GM15510 (cell line): ENCODE measurements around the gene HRCT1.

Source experiments
- POLR2A ChIP-seq: IDR thresholded peaks from 3 replicates; pipeline ENCODE4 v1.6.1; 2011; ENCODE audit warnings: borderline replicate concordance; ENCODE audit not compliant: insufficient read length; ENCODE audit errors: extremely low read depth

Gene HRCT1

DNA sequence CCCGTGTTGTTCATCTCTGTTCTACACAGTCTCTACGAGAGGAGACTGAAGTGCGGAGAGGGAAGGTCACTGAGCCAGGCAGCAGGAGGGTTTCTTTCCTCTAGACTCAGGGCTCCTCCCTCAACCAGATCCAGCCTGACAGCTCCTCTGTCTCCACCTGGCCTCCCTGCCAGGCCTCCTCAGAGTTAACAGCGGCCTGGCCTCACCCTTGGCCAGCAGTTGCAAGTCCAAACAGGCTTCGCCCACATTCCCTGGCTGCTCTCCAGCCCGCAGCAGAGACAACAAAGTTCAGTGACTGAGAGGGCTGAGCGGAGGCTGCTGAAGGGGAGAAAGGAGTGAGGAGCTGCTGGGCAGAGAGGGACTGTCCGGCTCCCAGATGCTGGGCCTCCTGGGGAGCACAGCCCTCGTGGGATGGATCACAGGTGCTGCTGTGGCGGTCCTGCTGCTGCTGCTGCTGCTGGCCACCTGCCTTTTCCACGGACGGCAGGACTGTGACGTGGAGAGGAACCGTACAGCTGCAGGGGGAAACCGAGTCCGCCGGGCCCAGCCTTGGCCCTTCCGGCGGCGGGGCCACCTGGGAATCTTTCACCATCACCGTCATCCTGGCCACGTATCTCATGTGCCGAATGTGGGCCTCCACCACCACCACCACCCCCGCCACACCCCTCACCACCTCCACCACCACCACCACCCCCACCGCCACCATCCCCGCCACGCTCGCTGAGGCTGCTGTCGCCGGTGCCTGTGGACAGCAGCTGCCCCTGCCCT, at the start of gene HRCT1:
TSS of gene HRCT1 (plus strand) at position 291 of the 768 bp plus-strand sequence. CDS start at position 377, 86 bp downstream.
- no peak for TF ChIP-seq POLR2A

DNA sequence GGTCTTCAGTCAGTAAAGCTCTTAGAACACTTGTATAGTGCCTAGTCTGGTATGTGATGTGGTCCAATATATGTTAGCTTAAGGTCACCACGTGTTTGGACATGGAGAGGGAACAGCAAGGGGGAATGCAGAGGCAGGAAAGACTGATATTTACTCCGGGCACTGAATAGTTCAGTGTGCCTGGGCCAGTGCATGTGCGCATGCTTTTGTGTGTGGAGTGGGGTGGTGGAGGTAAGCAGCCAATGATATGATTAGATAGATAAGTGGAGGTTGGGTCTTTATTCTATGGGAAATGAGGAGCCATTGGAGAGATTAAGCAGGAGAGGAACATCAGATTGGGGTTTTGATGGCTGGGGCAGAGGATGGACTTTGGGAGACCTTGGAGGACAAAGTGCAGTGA, 49.8 kb upstream of the HRCT1 start:
- no peak for TF ChIP-seq POLR2A

DNA sequence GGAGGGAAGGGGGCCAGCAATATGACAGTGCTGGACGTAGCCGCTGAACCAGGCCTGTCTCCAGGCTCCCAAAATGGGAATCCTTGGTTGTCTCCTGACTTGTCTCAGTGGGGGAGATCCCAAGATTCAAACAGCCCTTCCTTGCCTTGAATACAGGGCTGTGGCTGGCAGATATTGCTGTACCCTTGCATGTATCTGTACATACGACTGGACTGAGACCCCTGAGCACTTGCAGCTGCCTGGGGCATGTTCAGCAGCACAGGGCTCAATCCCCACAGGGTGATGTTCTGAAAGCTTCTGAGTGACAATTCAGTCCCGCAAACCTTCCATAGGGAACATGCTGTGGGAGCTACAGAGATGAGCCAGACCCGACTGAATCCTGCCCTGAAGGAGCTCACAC, 49.1 kb upstream of the HRCT1 start:
- TF ChIP-seq POLR2A = no peak

DNA sequence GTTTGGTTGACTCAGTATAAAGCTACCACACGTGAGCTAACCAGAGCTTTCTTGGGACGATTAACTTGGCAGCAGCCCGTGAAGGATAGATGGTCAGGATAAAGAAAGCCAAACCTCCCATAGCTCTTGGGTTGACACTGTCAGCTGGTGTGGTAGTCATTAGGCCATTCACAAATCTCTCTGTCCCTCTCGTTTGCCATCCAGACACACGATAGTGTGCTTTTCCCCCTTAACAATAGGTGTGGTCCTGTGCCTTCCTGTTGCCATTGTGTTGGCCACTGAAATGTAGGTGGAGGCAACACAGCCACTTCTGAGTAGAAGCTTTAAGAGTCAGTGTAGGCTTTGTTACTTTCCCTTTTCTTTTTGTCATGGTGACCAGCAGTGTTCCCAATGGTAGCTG, 47.5 kb upstream of the HRCT1 start:
- no peak for TF ChIP-seq POLR2A

DNA sequence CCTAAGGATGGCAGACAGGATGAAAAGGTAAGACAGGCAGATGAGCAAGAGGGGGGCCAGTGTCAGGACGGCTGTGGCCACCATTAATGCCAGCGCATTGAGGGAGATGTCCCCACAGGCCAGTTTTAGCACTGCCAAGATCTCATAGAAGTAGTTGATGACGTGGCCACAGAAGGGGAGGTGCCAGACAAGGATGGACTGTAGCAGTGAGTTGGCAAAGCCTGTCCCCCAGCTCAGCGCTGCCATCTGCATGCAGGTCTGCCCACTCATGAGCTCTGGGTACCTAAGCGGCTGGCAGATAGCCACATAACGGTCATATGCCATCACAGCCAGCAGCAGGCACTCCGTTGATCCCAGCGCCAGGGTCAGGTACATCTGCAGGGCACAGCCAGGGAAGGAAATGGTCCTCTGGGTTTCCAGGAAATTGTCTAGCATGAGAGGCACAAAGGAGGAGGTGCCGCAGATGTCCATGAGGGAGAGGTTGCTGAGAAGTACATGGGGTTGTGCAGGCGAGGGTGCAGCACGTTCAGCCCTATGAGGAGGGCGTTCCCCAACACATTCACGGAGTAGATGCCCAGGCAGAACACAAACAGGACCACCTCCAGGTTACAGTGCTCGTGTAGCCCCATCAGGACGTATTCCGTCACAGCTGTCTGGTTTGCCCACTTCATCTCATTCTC, 46.6 kb upstream of the HRCT1 start:
- no peak for TF ChIP-seq POLR2A

DNA sequence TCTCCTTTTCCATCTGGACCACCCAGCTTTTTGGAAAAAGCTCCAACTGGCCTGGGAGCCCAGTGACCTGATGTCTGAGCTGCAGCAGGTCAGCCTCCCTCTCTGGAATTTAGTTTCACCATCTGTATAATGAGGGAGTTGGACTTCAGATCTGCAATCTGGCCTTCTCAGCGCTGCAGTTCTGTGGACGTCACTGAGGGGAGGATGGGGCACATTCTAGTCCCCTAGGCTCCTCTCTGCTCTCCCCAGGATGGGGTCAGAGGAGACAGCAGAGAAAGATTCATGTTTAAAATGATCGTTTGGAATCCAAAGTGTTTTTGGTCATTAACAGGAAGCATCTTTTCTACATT, 46.0 kb upstream of the HRCT1 start:
- TF ChIP-seq POLR2A = no peak

DNA sequence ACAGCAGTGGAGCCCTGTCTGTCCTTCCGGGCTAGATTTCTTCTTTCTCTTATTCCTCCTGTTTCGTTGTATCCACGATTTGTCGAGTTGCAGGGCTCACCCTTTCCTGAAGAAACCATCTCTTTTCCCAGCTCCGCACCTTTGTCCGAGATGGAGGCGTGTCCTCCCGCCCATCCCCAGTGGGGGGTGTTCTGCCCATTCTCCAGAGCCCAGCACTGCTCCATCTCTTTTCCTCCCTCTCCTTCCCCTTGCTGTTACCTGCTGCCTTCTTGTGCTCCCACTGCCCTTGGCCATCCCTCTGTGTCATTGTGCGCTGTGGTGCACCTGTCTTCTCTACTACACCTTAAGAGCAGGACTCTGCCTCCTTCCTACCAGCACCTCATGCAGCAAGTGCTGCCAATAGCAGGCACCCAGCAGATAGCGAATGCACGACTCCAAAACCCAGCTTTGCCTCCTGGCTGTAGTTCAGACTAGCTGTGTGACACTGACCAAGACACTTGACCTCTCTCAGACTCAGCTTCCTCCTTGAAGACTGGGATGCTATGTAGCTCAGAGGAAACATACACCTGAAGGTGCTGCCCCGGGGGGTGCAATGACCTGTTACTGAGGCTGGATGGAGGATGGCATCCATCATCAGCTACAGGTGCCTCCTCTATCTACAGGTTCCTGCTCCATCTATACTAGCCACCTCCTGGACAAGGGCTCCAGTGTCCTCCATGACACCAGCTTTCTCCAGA, 44.7 kb upstream of the HRCT1 start:
- no peak for TF ChIP-seq POLR2A

DNA sequence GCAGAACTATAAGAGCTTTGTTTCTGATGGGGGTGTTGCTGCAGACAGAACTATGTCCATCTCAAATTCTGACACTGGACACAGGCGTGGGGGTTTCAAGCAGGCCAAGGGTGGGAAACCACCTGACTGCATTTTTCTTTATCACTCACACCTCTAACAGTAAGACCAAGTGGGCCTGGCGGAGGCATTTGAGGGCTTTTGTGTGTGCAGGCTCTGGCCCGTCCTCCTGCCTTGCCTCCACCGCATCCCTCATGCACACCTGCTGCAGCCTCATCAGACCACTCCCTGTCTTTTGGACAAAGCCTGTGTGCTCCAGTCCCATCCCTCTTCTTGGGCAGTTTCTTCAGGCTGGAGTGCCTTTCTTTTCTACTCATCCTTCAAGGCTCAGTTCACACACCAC, 43.7 kb upstream of the HRCT1 start:
- no peak for TF ChIP-seq POLR2A

DNA sequence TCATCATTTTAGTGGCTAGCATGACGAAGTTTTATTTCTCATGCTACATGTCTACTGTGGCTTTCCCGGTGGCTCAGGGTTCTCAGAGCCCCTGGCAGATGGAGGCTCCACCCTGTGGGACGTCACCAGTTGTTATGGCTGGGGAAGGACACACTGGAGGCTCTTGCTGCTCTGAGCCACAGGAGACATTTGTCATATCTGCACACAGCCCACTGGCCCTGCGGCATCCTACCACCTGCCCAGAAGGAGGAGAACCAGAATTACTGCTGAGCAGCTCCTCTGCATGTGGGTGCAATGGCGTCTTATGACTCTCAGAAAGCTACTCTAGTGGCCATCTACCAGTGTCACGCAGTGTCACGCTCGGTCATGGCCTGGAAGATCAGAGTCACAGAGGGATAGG, 42.4 kb upstream of the HRCT1 start:
- TF ChIP-seq POLR2A = no peak

DNA sequence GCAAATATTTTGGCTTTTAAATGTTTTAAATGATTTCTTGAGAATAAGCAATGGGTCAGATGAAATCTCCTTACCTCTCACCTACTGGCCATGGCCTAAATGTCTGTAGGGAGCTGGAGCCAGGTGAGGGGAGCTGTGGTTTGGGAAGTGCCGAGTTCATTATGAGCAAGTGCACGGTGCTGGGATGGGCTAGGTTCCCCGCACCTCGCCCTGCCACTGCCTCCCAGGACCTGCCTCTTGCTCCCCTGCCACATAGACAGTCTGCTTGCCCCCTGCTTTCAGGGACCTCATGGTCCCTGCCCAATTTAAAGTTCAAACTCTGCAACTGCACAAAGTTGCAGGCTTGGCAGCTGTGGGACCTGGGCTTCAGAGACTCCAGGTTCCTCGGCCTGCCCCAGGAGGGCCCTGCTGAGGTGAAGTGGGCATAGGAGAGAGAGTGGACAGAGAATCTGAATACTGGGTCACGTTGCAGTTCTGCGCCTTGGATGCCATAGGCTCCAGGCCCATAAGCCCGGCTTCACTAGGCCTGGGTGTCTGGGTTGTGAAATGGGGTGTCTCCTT, 41.2 kb upstream of the HRCT1 start:
- no peak for TF ChIP-seq POLR2A

DNA sequence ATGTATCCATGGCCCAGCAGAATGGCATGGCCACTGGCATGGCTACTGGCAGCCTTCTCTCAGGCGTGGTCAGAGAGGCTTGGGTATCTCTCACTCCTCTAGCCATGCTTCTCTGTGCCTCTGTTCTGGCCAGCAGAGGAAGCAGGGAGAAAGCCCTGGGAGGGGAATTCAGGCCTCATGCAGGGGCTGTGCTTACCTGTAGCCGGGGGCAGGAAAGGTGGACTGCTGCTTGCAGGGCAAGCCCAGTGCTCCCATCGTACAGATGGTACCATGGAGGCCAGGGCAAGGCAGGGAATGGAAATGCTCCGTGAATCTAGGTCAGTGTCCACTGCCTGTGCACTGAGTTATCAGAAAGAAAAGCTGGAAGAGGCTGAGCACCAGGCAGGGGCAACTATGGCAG, 38.5 kb upstream of the HRCT1 start:
- no peak for TF ChIP-seq POLR2A

DNA sequence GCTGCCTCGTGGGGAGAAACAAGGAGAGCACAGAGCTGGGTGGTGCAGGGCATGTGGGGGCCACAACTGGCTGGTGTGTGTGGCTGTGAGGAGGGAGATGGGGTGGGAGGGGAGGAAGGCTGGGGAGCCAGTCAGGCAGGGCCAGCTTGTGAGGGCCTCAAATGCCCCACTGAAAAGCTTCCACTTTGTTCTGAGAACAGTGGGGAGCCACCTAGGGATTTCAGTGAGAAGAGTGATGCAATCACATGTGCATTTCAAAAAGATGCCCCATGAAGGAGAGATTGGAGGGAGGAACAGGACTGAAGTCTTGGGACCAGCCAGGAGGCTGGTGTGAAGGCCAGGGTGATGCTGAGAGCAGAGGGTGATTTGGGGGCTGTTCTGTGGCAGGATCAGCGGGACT, 37.1 kb upstream of the HRCT1 start:
- TF ChIP-seq POLR2A = no peak

DNA sequence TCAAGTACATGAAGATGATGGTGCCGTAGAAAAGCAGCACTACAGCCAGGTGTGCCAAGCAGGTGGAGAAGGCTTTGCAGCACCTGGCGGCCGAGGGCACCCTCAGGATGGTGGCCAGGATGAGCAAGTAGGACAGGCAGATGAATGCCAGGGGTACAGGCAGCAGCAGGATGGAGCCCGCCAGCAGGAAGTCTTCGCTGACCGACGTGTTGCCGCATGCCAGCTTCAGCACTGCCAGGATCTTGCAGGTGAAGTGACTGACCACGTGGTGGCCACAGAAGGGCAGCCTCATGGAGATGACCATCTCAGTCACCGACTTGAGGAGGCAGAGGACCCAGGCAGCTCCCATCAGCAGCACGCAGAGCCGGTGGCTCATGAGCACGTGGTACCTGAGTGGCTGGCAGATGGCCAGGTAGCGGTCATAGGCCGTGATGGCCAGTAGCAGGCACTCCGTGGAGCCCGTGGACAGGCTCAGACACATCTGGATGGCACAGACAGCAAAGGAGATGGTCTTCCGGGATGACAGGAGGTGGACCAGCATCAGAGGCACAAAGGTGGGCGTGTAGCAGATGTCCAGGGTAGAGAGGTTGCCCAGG, 36.3 kb upstream of the HRCT1 start:
- TF ChIP-seq POLR2A = no peak

DNA sequence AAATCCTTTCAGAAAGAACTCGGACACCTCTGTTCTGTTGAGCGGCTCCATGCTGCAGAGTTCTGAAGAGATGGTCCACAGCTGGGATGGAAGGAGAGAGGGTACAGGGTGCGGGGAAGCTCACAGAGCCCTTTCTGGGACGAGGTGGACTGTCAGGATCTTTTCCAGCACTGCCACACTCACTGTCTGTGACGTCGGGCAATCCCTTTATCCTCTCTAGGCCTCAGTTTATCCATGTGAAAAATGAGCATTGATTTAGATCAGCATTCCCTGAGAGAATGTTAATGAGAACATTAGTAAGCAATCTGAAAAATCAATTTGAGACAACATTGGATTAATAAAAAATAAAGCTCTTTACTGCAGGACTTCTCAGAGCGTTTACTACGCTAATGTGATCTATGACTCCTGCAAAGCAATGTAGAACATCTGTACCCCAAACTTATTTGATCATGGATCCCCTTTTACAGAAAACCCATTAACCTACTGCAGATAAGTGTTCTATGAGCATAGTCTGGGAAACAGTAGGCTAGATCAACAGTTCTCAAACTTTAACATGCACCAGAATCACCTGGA, 35.6 kb upstream of the HRCT1 start, which contains the start of gene OR13J1:
TSS of gene OR13J1 (minus strand) at position 51 of the 573 bp plus-strand sequence. CDS start at position 51, 0 bp downstream.
- no peak for TF ChIP-seq POLR2A
